Stimulated activated CD4-positive, alpha-beta T cell treated with anti-CD3 and anti-CD28 coated beads, TNF-alpha, amount 100 ng/mL, for 4 hours (primary cell): Measurements from ENCODE around the gene HARBI1.

Experiments
- DNase-seq, 3 experiments: peaks; one replicate each; pipeline ENCODE4 v3.0.0-alpha.2; 2020; ENCODE audit warnings: low read depth in 3 of 3

Gene HARBI1

GRCh38 chr11:46633291-46634217 lies 16.5 kb upstream of the HARBI1 start:
- no peak for DNase-seq

- DNase-seq, result no peak
Measured at GRCh38 chr11:46632502-46632901, 15.5 kb upstream of the HARBI1 start.

- DNase-seq, result no peak
Measured at GRCh38 chr11:46631676-46632075, 14.6 kb upstream of the HARBI1 start.

GRCh38 chr11:46630237-46630636 lies 13.2 kb upstream of the HARBI1 start:
- DNase-seq, result no peak

GRCh38 chr11:46628961-46629360 lies 11.9 kb upstream of the HARBI1 start:
- DNase-seq, result no peak

- no peak for DNase-seq
Measured at GRCh38 chr11:46625406-46625805, 8.4 kb upstream of the HARBI1 start.

- no peak for DNase-seq
Measured at GRCh38 chr11:46618837-46619236, 1.8 kb upstream of the HARBI1 start.

- no peak for DNase-seq
Measured at GRCh38 chr11:46617972-46618314, 916 bp upstream of the HARBI1 start.

- DNase-seq, result no peak
Measured at GRCh38 chr11:46616551-46617133, 385 bp downstream of the HARBI1 start.

- DNase-seq, result no peak
Measured at GRCh38 chr11:46615756-46616155, 1.3 kb downstream of the HARBI1 start.

GRCh38 chr11:46612326-46612725 lies 4.7 kb downstream of the HARBI1 start:
- no peak for DNase-seq

GRCh38 chr11:46611526-46612304 lies 5.3 kb downstream of the HARBI1 start:
- DNase-seq, result no peak

GRCh38 chr11:46609386-46609785 lies 7.6 kb downstream of the HARBI1 start:
- DNase-seq, result no peak

GRCh38 chr11:46607516-46607915 lies 9.5 kb downstream of the HARBI1 start:
- no peak for DNase-seq

GRCh38 chr11:46604796-46605195 lies 12.2 kb downstream of the HARBI1 start:
- no peak for DNase-seq

- no peak for DNase-seq
Measured at GRCh38 chr11:46603704-46604308, 13.2 kb downstream of the HARBI1 start.

- no peak for DNase-seq
Measured at GRCh38 chr11:46601129-46601528, 15.9 kb downstream of the HARBI1 start.

- no peak for DNase-seq
Measured at GRCh38 chr11:46600194-46600960, 16.6 kb downstream of the HARBI1 start.

- DNase-seq, result no peak
Measured at GRCh38 chr11:46599340-46600193, 17.5 kb downstream of the HARBI1 start.

- no peak for DNase-seq
Measured at GRCh38 chr11:46597609-46598219, 19.3 kb downstream of the HARBI1 start.
